Stimulated activated CD8-positive, alpha-beta memory T cell treated with anti-CD3 and anti-CD28 coated beads, Interleukin-12 subunit alpha, Interleukin-12 subunit beta, amount 100 ng/mL, for 1 hour (primary cell): Measurements from ENCODE around the gene NFE2.

ENCODE experiments used
- DNase-seq: peaks from one replicate; pipeline ENCODE4 v3.0.0-alpha.2; 2020; ENCODE audit warnings: low read depth

Gene NFE2

GRCh38 chr12:54249489-54249888 lies 51.3 kb downstream of the NFE2 start:
- no peak for DNase-seq

- DNase-seq, result no peak
Measured at GRCh38 chr12:54246011-54246641, 54.7 kb downstream of the NFE2 start.
